ENCODE measurements around the gene GPAT3. TPM values are rescaled to one million over a fixed set of nuclear protein-coding genes. Genes with fewer than 3 reads are reported as not detected.

Gene GPAT3
- total and polyA plus RNA-seq, 2 of the 8 experiments (the other 6 are each of a cell fraction or from before 2014, with no cell fraction given): 0.23 to 2.0 TPM

- no peak for DNase-seq (ENCODE audit: low read depth in 1 of 2, low spot score in 2 of 2)
- Histone ChIP-seq H3K9ac (replicated peaks in 1 of 4; ENCODE audit: extremely low read depth in 1 of 4, low read depth in 3 of 4, low read length in 3 of 4) (no peak overlapping the region), H4K91ac (replicated peaks; ENCODE audit: insufficient read length, low read length) (no peak overlapping the region), H3K18ac (ENCODE audit: extremely low read depth, low read length) (no peak overlapping the region), H3K79me1 (ENCODE audit: low read depth, low read length) (no peaks in the 10 kb centered on the region), H3K27ac (ENCODE audit: low read depth, low read length) (no peak overlapping the region), H3K4ac (replicated peaks; ENCODE audit: insufficient read length, low read depth, low read length) (no peak overlapping the region), H2BK12ac (ENCODE audit: low read depth, low read length) (no peak overlapping the region), H3K23ac (ENCODE audit: insufficient read length) (no peak overlapping the region), H2BK20ac (ENCODE audit: low read length) (no peak overlapping the region), H2BK15ac (ENCODE audit: low read length) (no peak overlapping the region), H3K4me2 (ENCODE audit: insufficient read depth in 1 of 2, low read depth in 2 of 2, low read length in 2 of 2) (no peak overlapping the region), H4K8ac (ENCODE audit: extremely low read depth, insufficient read depth, low read length) (no peak overlapping the region), H3K23me2 (ENCODE audit: low read depth, low read length) (no peaks in the 10 kb centered on the region), H3K14ac (ENCODE audit: insufficient read length) (no peak overlapping the region), H4K5ac (ENCODE audit: insufficient read length, low read depth, low read length) (no peak overlapping the region), H3K4me1 (replicated peaks in 1 of 4; ENCODE audit: control insufficient read depth in 3 of 4, insufficient read depth in 4 of 4, low read length in 3 of 4) (no peaks in the 10 kb centered on the region), H3K79me2 (ENCODE audit: control insufficient read depth in 1 of 2, insufficient read depth in 2 of 2, low read length in 2 of 2) (no peaks in the 10 kb centered on the region), H4K20me1 (replicated peaks in 1 of 2; ENCODE audit: control insufficient read depth in 1 of 2, insufficient read depth in 2 of 2, low read length in 2 of 2) (no peaks in the 10 kb centered on the region), H3K4me3 (ENCODE audit: extremely low read depth in 1 of 4, insufficient read depth in 2 of 4, low read depth in 3 of 4, low read length in 4 of 4) (no peak overlapping the region), H3K36me3 (ENCODE audit: control insufficient read depth in 2 of 4, insufficient read depth in 4 of 4, low read length in 3 of 4) (no peaks in the 10 kb centered on the region), H2AK5ac (ENCODE audit: low read depth, low read length) (no peak overlapping the region), H2AFZ (ENCODE audit: low read length) (no peak overlapping the region), H2BK120ac (replicated peaks; ENCODE audit: low read depth, low read length) (no peak overlapping the region), H3K9me3 (ENCODE audit: insufficient read depth in 2 of 2, low read depth in 1 of 2, low read length in 1 of 2) (no peaks in the 10 kb centered on the region), H2BK5ac (ENCODE audit: low read depth, low read length) (no peak overlapping the region), H3K56ac (replicated peaks; ENCODE audit: insufficient read length, low read depth, low read length) (no peak overlapping the region), H3K27me3 (replicated peaks in 1 of 4; ENCODE audit: control insufficient read depth in 3 of 4, extremely low read depth in 1 of 4, insufficient read depth in 3 of 4, low read length in 3 of 4) (no peaks in the 10 kb centered on the region)
- WGBS, 2 experiments (ENCODE audit: extremely low coverage in 1 of 2, insufficient coverage in 1 of 2, insufficient read length in 1 of 2, insufficient replicate concordance in 2 of 2, low coverage in 1 of 2, low lambda C conversion rate in 2 of 2, missing lambda C conversion rate in 1 of 2): 97% methylated on average over 3 of the region's 3 CpGs; no CpG with 5 or more reads in 1 of the 2 experiments
- TF ChIP-seq RBBP5 (IDR thresholded peaks at IDR 0.05; ENCODE audit: borderline replicate concordance, low read depth, low read length): no peak
- TF ChIP-seq SIN3A (conservative IDR thresholded peaks at IDR 0.05 in 1 of 2, IDR thresholded peaks at IDR 0.05 in 1 of 2; ENCODE audit: low read depth in 1 of 2, low read length in 2 of 2): no peak
- no peak for TF ChIP-seq JUND (IDR thresholded peaks at IDR 0.05; ENCODE audit: low read length)
- no peak for TF ChIP-seq BACH1 (IDR thresholded peaks at IDR 0.05; ENCODE audit: low read length)
- no peak for TF ChIP-seq NRF1 (IDR thresholded peaks at IDR 0.05; ENCODE audit: low read depth, low read length)
- TF ChIP-seq CHD1 (IDR thresholded peaks at IDR 0.05; ENCODE audit: low read depth, low read length): no peak
- TF ChIP-seq EZH2 (IDR thresholded peaks at IDR 0.05; ENCODE audit: low read depth, low read length, severe bottlenecking): no peak
- TF ChIP-seq E2F6 (IDR thresholded peaks at IDR 0.05): no peak
- TF ChIP-seq GABPA (IDR thresholded peaks at IDR 0.05; ENCODE audit: borderline replicate concordance, insufficient read depth, low read length): no peak
- ChIA-PET POLR2A (ENCODE audit: partially characterized antibody) (no interaction called here), CTCF (ENCODE audit: partially characterized antibody) (interaction anchor here (1.5 kb wide), 1 partner anchor 21 kb away, joined by 3 read pairs; no protein-coding TSS in a partner anchor)
- FAIRE-seq: no peak
Observed at GRCh38 chr4:83568062-83568461, 32.2 kb downstream of the GPAT3 start.

Data from H1 (cell line).